Measurements from ENCODE around the gene ZSCAN2.
"Not testable (repeated sequence)": the region's sequence is repeated elsewhere in the genome, so short reads cannot be mapped to it uniquely, and the experiment has no call there.

Gene ZSCAN2

GRCh38 chr15:84641871-84642270 is 41.1 kb downstream of the ZSCAN2 start:
- DNase-seq, result not testable (repeated sequence)

GRCh38 chr15:84642640-84643039 is 41.8 kb downstream of the ZSCAN2 start:
- not testable (repeated sequence) for DNase-seq

GRCh38 chr15:84643838-84644237 is 43.0 kb downstream of the ZSCAN2 start:
- no peak for DNase-seq

GRCh38 chr15:84645496-84645895 is 44.7 kb downstream of the ZSCAN2 start:
- peak in 4 of 14 donors; percentile 9 to 41 (median 14) for DNase-seq

GRCh38 chr15:84645997-84646396 is 45.2 kb downstream of the ZSCAN2 start:
- DNase-seq, result no peak

- no peak for DNase-seq
Observed at GRCh38 chr15:84647726-84648125, 46.9 kb downstream of the ZSCAN2 start.

- no peak for DNase-seq
Observed at GRCh38 chr15:84648539-84648938, 47.7 kb downstream of the ZSCAN2 start.

- DNase-seq, result no peak
Observed at GRCh38 chr15:84649706-84650105, 48.9 kb downstream of the ZSCAN2 start.

- no peak for DNase-seq
Observed at GRCh38 chr15:84653584-84653909, 52.7 kb downstream of the ZSCAN2 start.

- DNase-seq, result peak; percentile 68 to 99 (median 96)
Observed at GRCh38 chr15:84653910-84654688, 53.3 kb downstream of the ZSCAN2 start, which contains the start of gene WDR73. Gene WDR73 (minus strand): TSS chr15:84654283. CDS start chr15:84654274, 9 bp downstream.

- peak in 13 of 14 donors; percentile 9 to 84 (median 68) for DNase-seq
Observed at GRCh38 chr15:84654689-84655453, 54.1 kb downstream of the ZSCAN2 start.

- no peak for DNase-seq
Observed at GRCh38 chr15:84656972-84657371, 56.2 kb downstream of the ZSCAN2 start.

GRCh38 chr15:84657748-84658079 is 56.9 kb downstream of the ZSCAN2 start:
- DNase-seq, result no peak

- peak in 13 of 14 donors; percentile 19 to 80 (median 48) for DNase-seq
Observed at GRCh38 chr15:84658080-84658787, 57.4 kb downstream of the ZSCAN2 start, which contains the start of gene NMB. Gene NMB (minus strand): TSS chr15:84658199. CDS start chr15:84658152, 47 bp downstream.

GRCh38 chr15:84658788-84659411 is 58.1 kb downstream of the ZSCAN2 start:
- DNase-seq, result no peak

- DNase-seq, result no peak
Observed at GRCh38 chr15:84659904-84660781, 59.3 kb downstream of the ZSCAN2 start.

GRCh38 chr15:84661001-84661400 is 60.2 kb downstream of the ZSCAN2 start:
- no peak for DNase-seq

GRCh38 chr15:84666373-84666772 is 65.6 kb downstream of the ZSCAN2 start:
- no peak for DNase-seq

GRCh38 chr15:84668221-84668982 is 67.6 kb downstream of the ZSCAN2 start:
- no peak for DNase-seq

GRCh38 chr15:84669726-84670125 is 68.9 kb downstream of the ZSCAN2 start:
- DNase-seq, result no peak

- DNase-seq, result no peak
Observed at GRCh38 chr15:84671211-84671610, 70.4 kb downstream of the ZSCAN2 start.
